Endothelial cell of hepatic sinusoid (primary cell): ENCODE data around the gene PARP15.
"Not testable (repeated sequence)": the region's sequence is repeated elsewhere in the genome, so short reads cannot be mapped to it uniquely, and the experiment has no call there.

Experiments used
- in situ Hi-C: cut with HindIII; loops from 2 replicates; pipeline ENCODE4 v1.10.0; 2017; ENCODE audit warnings: low sequenced_read_pairs

The PARP15 gene

GRCh38 chr3:122661633-122662032 is 84.2 kb downstream of the PARP15 start:
- in situ Hi-C loops: loop anchor here (5.0 kb wide), 1 partner anchor 89 kb away; no protein-coding TSS in a partner anchor

GRCh38 chr3:122662505-122662904 is 85.1 kb downstream of the PARP15 start:
- in situ Hi-C loops: loop anchor here (5.0 kb wide), 1 partner anchor 90 kb away; no protein-coding TSS in a partner anchor

GRCh38 chr3:122665226-122665786 is 87.9 kb downstream of the PARP15 start:
- in situ Hi-C loops: no loop called here

- in situ Hi-C loops: no loop called here
These were observed 88.4 kb downstream of the PARP15 start for GRCh38 chr3:122665881-122666280.

- in situ Hi-C loops: no loop called here
These were observed 91.7 kb downstream of the PARP15 start for GRCh38 chr3:122668930-122669730.

- in situ Hi-C loops: no loop called here
These were observed 94.1 kb downstream of the PARP15 start for GRCh38 chr3:122671553-122671952.

GRCh38 chr3:122674339-122674738 is 96.9 kb downstream of the PARP15 start:
- in situ Hi-C loops: no loop called here

- in situ Hi-C loops: no loop called here
These were observed 99.3 kb downstream of the PARP15 start for GRCh38 chr3:122676759-122677158.

- in situ Hi-C loops: no loop called here
These were observed 99.8 kb downstream of the PARP15 start for GRCh38 chr3:122677216-122677615.

GRCh38 chr3:122678506-122678905 is 101.1 kb downstream of the PARP15 start:
- in situ Hi-C loops: no loop called here

GRCh38 chr3:122679085-122679881 is 101.8 kb downstream of the PARP15 start:
- in situ Hi-C loops: no loop called here

- in situ Hi-C loops: no loop called here
These were observed 102.5 kb downstream of the PARP15 start for GRCh38 chr3:122679882-122680474.

GRCh38 chr3:122680475-122681283 is 103.2 kb downstream of the PARP15 start, which contains the start of gene PARP14:
Gene PARP14, plus strand, starts transcription at chr3:122680839. Its CDS starts 45 bp downstream, at chr3:122680884.
- in situ Hi-C loops: no loop called here

GRCh38 chr3:122681284-122681973 is 104.0 kb downstream of the PARP15 start:
- in situ Hi-C loops: no loop called here

- in situ Hi-C loops: no loop called here
These were observed 104.5 kb downstream of the PARP15 start for GRCh38 chr3:122681974-122682409.

- in situ Hi-C loops: not testable (repeated sequence)
These were observed 105.4 kb downstream of the PARP15 start for GRCh38 chr3:122682778-122683411.

- in situ Hi-C loops: no loop called here
These were observed 109.8 kb downstream of the PARP15 start for GRCh38 chr3:122687298-122687697.
